CD4-positive, alpha-beta T cell treated with Interleukin-10 for 1 hour (primary cell): ENCODE measurements around the gene KCNIP4.

ENCODE experiments used
- DNase-seq: peaks from one replicate; pipeline ENCODE4 v3.0.0-alpha.2; 2020

The KCNIP4 gene

DNA sequence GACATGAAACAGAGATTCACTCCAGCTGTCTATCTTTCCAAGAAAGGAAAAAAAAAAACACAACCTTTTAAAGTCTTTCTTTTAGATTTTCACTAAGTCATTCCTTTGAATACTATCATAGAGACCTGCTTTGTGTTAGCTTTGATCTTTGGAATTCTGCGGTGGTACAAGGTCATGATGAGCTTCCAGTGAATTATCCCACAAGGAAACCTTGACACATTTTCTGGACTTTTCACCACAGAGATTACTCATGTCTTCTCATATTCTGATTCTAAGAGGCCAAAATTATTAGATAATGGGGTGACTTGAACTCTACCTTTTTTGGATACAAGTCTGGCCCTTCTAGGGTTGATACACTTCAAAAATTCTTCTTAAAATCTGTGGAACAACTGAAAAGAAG, 1046.7 kb downstream of the KCNIP4 start:
- DNase-seq: no peak

DNA sequence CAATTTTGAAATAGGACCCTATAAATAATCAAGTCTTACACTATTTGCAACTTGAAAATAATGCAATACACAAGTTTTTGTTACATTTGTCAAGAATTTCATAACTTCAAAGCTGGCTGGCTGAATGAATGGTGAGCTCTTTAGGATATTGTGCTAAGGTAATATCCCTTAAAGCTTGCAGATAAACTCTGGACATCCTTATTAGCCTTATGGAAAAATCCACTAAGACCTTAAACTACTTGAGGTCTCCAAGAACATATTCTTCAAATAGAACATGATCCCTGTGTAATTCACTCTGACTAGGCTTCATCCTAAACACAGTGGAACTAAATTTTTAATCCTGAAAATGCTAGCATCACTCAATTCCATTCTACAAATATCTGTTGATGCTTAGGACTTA, 1049.0 kb downstream of the KCNIP4 start:
- DNase-seq: no peak

DNA sequence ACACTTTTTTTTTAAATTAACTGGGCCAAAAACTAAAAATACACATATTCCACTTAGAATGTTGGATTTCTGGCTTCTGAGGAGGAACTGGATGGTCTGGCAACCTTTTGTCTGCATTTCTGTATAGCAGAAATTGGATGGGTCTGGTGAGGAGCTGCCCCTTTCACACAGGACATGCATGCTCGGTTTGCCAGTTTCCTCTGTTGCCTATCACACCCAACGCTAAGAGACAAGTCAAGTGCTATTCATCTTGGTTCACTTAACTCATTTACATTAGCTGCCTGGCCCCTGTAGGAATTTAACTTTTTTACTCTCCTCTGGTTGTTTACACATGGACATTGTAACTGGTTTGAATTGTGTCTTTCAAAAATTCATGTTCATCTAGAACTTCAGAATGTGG, 1052.6 kb downstream of the KCNIP4 start:
- DNase-seq: no peak

DNA sequence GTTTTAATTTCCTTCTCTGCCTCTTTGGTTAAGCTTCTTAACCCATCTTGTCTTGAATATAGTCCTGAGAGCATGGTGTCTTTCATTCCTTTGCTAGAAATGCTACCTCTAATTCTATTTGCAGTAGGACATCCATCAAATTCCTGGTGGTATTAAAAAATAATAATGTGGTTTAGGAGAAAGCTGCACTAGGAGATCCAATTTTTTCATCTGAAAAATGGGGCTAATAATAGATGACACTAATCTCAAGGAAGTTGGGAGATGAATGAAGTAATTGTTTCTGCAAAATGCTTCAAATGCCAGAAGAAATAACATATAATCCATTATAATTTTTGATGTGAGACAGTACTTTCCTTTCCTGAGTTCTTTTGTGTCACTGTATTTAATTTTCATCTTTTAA, 1053.4 kb downstream of the KCNIP4 start:
- no peak for DNase-seq

DNA sequence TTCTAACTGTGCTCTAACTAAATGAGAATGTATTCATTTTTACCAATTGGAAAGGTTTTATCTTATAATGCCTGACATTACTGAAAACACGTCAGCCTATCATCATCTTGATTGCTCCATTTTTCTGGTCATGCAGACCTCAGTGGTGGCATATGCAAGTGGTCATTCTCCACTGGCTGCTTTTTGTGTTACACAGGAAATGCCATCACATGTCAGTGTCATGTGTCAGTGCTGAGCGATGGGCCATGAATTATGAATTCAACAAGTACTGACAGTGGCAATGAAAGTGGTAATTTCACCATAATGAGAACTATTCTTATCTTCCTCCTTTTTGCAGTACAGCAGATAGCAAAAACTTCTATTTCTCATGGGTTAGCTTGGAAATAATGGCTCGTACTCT, 1057.8 kb downstream of the KCNIP4 start:
- no peak for DNase-seq

DNA sequence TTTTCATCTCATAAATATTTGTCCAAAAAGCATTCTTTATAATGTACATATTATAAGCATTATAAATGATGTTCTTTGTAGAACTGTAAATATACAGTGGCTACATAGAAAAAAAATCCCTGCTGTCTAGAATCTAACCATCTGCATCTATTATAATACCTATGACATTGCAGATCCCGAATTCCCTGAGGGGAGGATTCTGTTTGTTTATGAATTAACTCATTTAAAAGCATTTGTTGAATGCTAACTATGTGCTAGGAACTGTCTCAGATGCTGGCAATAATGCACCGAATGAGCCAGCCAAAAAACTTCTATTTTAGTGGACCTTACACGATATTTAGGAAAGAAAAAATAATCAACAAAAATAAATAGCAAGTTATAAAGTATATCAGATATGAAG, 1058.7 kb downstream of the KCNIP4 start:
- no peak for DNase-seq

DNA sequence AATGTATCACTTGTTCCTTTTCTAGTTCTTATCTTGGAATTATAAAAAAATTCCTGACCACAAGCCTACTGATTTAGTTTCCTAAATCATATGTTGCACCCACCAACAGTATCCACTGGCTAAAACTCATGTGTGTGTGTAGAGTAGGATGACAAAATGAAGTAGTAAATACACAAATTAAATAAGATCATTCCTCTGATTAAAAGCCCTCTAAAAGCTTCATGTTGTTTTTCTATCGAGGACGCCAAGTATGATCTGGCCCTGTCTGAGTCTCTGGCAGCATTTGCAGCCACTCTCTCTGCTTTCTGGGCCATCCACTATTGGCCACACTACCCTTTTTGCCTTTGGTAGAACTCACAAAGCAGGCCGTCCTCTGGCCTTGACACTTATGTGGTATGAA, 1064.9 kb downstream of the KCNIP4 start:
- no peak for DNase-seq

DNA sequence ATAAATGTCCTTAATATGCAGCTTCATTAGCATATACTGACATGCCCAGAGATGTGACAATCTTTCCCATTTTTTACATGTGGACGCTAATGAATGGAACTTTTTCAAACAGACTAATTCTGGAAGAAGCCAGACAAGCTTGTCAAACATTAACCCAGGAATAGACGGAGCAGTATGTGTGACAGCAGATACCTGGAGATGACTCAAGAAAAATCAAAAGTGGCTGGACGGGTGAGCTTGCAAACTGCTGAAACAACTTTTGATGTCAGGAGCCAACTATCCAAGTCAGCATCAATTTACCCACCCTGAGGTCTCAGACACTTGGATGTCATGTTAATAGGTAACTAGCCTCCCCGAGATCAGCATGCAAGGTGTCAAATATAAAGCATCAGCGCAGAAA, 1065.3 kb downstream of the KCNIP4 start:
- DNase-seq: no peak

DNA sequence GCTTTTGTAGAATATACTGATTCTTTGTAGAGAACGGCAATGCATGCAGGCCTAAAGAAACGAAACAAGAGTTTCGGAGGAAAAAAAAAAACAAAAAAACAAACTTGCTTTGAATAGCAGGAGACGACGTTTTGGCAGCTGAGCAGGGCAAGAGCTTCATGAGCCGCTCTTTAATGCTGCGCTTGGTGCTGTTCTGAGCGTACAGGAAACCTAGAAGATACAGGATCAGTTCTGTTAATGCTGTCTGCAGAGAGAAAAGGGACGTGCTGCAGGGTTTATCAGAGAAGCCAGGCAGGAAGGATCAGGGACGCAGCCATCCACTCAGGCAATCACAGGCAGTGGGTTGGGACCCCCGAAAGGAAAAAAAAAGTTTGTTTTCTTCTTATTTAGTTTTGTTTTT, 1066.1 kb downstream of the KCNIP4 start:
- DNase-seq: no peak

DNA sequence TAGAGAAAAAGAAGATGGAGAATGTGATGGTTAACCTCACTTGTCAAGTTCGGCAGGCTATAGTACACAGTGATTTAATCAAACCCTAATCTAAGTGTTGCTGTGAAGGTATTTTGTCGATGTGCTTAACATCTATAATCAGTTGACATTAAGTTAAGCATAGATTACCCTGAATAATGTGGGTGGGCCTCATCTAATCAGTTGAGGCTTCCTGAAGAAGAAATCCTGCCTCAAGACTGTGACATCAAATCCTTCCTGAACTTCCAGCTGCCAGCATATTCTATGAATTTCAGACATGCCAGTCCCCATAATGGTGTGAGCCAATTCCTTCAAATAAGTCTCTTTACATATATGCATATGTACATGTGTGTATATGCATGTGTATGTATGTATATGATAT, 1066.9 kb downstream of the KCNIP4 start:
- DNase-seq: no peak

DNA sequence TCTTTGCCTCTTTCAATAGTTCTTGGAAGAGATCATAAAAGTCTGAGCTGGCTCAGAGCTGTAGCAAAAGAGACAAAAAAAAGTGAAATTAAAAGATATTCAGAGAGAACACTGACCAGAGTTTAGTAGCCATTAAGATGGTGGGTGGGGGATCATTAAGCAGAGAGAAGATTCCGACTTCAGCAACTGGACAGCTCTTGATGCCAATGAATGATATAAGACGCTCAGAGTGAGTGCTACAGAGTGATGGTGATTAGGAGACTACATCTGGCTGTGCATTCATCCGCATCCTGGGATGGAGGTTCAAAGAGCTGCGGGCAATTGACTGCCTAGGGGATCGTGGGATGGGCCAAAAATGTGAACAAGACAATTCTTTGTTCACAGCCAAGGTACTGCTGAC, 1069.8 kb downstream of the KCNIP4 start:
- no peak for DNase-seq

DNA sequence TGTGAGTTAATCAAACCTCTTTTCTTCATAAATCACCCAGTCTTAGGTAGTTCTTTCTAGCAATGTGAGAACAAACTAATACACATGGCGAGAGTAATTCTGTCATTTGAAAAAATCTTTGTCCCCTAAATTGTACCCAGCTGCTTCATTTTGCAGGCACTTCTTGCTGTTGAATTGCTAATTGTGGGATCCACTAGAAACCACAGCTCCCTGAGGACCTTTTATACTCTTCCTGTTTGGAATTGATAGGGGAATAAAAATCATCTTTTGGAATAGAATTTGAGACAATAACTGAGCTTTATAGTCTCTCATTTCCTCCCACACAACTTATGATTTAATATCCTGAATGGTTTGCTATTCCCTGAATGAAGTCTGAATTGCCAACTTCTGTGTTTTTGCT, 1078.1 kb downstream of the KCNIP4 start:
- DNase-seq: no peak

DNA sequence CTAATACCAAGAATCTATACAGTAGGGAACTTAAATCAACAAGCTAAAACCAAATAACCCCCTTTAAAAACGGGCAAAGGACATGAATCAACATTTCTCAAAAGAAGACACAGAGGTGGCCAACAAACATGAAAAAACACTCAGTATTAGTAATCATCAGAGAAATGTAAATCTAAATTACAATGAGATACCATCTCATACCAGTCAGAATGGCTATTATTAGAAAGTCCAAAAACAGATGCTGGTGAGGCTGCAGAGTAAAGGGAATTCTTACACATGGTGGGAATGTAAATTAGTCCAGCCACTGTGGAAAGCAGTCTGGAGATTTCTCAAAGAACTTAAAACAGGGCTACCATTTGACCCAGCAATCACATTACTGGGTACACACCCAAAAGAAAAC, 1080.5 kb downstream of the KCNIP4 start:
- no peak for DNase-seq

DNA sequence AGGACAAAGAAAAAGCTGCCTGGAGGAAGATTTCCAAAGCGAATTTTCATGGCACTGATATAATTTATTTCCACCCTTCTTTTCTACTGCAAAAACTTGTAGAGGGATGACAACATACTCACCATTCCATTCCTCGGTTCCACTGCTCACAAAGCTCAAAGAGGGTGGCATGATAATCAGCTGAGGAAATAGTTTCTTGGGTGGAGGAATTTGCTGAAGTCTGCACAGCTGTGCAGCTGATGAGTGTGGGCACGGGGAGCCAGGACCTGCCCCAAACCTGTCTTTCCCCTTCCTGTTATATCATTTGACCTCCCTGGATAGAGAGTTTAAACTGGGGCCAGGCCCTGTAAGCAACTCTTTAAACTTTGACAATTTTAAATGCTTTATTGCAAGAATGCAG, 1087.7 kb downstream of the KCNIP4 start:
- no peak for DNase-seq

DNA sequence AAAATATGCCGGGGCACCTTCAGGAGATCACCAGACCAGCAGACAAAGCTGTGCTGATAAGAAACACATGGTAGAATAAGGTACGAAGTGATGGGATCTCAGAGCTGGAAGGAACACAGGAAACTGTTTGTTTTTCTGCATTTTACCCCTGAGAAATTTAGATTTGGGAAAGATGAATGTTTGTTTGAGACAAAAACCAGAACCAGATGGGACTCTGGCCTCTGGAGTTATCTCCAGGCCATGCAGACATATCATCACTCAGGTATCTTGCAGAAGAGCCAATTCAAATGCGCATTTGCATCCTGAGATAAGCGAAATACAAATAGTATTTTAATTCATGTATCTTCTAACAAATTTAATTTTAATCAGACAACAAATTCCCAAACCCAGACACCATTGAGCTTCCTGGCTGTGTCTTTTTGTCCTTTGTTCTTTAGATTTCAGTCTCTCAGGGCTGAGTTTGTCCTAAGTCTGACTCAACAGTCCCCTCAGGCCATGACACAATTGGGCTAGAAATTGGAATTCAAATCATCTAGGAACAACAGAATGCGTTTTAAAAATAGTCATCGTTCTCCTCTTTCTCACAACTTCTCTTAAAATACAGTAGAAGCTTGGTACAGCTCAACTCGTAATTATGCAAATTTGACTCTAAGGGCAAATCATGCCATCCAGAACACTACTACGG, 1089.3 kb downstream of the KCNIP4 start:
- DNase-seq: no peak

DNA sequence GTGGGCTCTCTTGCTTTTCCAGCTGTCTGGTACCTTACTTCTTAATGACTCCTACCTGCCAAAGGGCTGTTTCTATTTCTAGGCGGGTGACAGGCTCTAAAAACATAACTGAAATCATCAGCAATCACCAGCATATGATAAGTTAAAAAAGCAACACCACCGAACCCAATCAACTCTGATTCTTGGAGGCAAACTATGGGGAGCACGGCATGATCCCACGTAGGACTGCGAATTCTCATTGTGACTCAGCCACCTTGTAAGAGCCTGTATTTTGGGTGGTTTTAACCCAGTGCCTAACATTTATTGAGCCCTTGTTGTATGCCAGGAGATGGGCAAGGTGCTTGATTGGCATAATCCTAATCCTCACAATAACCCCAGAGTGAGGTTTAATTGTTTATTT, 1091.5 kb downstream of the KCNIP4 start:
- no peak for DNase-seq

DNA sequence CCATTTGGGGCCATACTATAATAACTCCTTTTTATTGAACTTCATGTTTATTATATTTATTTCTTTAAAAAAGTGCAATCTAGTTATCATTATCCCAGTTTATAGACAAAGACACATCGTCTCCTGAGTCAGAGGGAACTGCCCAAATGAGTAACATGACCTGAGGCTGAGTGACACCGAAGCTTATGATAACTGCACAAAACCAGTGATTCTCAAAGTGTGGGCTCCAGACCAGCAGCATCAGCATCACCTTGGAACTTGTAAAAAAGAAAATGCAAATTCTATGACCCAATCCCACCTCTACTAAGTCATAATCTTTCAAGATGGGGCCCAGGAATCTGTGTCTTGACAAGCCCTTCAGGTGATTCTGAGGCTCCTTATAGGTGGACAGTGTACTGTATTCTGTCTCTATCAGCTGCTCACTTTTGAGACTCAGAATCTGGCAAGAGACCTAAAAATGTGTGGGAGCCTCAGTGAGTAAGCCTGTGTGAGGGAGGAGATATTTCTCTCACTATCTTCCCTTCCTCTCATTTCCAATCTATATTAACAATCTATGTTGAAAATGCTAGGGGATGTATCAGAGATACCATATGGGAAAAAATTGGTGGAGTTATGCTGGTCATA, 1101.3 kb downstream of the KCNIP4 start:
- no peak for DNase-seq

DNA sequence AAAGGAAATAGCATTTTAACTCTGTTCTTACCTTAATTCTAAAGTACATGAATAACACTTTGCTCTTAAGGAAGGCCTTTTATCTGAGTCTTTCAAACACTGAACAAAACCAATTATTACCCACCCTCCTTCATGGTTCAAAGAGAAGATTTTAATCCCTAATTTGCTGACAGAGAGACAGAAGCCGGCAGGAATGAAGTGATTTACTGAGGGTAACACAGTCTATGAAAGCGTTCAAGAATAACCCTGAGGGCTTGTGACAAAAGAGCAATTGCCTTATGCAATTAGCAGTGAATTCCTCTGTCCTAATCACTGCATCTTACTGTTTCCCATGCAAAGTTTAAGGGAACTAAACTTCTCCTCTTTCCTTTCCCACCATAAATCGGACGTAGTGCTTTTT, 1104.3 kb downstream of the KCNIP4 start:
- no peak for DNase-seq

DNA sequence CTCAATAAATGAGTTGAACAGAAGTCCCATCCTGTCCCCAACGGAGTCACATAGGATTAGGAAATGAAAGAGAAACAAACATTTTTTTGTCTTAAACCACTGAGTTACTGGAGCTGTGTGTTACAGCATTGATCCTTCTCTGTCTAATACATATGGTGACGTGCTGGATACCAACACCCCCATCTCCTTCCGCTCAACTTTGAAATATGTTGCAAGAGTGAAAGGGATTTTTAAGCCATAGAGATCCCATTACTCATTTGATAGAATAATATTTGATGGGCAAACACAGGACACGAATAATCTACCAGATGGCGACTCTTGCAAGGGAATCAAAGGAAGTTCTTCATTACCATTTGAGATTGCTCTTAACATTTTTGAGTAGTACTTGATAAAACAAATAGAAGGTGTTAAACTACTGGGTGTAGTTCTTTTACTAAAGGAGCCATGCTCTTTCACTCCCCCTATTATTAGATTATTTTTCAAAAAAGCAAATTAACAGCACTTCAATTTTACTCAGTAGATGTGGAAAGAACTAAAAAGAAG, 1107.9 kb downstream of the KCNIP4 start:
- DNase-seq: no peak

DNA sequence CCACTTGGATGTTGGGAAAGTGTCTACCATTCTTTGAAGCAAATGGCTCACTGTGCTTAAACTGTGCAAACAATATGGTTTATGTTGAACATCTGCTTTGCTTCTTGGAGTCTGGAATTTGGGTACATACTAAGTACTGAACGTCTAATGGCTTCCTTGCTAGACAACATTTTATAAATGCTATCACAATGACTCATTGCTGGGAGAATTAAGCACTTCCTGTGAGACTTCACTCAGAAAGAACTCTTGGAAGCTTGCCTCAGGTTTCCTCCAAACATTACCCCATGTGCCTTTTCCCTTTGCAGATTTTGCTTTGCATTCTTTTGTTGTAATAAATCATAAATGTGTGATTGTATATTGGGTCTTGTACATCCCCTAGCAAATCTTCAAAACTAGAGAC, 1108.6 kb downstream of the KCNIP4 start:
- DNase-seq: no peak

DNA sequence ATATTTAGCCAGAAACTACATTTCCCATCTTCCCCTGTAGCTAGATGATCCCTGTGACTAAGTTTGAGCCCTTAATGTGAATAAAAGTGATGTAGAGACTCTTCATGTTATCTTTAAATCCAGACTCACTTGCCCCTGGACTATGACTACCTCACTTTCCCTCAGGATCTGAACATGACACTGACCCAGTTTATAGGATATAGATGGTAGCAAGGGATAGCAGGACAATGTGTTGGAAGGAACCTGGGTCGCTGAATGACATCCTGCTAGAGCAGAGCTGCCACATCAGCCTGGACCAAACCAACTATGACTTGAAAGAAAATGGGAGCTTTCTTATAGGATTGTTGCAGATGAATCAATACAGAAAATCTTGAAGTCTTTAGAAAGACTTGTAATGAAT, 1110.1 kb downstream of the KCNIP4 start:
- no peak for DNase-seq

DNA sequence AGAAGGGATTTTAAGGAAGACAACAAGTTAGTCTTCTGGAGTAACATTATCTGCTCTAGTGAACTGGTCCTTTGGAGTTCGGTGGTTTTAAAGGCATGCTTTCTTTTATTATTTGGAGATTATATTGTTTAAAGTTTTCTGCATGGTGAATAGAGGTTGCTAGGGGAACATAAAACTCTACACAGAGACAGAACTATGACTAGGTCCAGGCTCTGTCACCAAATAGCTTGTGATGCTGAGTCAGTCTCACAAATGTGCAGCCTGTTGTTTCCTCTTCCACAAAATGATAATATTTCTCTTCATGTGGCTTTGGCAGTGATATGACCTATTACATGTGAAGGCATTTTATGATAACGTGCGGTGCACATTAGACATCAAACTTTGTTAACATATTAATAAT, 1115.7 kb downstream of the KCNIP4 start:
- DNase-seq: no peak

DNA sequence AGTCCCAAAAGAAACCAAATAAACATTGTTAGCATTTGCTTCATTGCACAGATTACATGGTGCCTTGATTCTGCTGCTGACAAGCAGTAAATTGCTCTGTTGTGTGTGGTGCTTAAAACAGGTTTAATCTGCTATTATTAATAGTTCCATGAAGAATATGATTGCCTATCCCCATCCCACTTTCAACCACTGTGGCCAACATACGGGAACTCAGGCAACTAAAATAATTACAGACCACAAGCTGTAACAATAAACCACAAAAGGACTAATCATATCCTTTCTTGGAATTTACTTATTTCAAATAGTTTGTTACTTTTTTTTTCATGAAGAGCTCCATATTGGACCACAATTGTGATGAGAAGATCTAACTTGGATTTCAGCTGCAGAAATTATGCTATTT, 1116.8 kb downstream of the KCNIP4 start:
- DNase-seq: no peak

DNA sequence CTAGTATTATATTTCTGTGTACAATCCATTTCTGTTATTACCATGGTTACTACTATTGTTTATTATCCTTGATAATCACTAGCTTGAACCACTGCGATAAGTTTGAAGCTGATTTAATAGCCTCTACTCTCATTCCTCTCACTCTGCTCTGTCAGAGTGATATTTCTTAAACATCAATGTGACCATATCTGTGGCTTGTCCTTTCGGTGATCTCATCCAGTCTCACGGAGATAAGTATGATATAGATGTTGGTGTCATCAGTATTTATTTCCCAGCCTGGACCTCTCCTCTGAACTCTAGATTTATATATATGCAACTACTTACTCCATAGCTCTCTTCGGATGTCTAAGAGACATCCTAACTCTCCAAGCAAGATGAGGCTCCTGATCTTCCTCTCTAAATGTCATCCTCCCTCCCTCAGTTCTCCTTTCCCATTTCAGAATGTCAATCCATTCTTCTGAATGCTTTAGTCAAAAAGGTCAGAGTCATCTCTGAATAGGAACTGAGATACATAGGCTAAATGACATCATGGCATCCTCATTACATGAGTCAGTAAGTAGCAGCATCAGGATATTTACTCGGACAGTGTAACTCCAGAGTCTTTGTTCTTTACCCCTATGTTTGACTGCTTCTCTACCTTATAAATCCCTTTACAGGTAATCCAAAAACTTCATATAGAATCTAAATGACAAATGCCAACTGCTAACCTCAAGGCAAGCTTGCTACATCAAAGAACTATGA, 1118.8 kb downstream of the KCNIP4 start:
- no peak for DNase-seq
